Colonic mucosa (tissue), 4 donors: ENCODE results near the gene DCST1. TPM values are rescaled to one million over a fixed set of nuclear protein-coding genes. Genes with fewer than 3 reads are reported as not detected.

ENCODE experiments used
- DNase-seq: peaks from one replicate; pipeline ENCODE4 v3.0.0-alpha.2; 2020
- H3K27ac ChIP-seq: fragments of 200-600 bp; one replicate; pipeline ENCODE4 v1.8.0; 2021
- H3K27me3 ChIP-seq: fragments of 200-600 bp; one replicate; pipeline ENCODE4 v1.8.0; 2021
- H3K36me3 ChIP-seq: fragments of 200-600 bp; one replicate; pipeline ENCODE4 v1.8.0; 2021
- H3K4me1 ChIP-seq: fragments of 200-600 bp; one replicate; pipeline ENCODE4 v1.8.0; 2021; ENCODE audit warnings: mild to moderate bottlenecking
- H3K4me3 ChIP-seq: fragments of 200-600 bp; one replicate; pipeline ENCODE4 v1.8.0; 2021
- H3K9ac ChIP-seq, 2 donors: one replicate each; pipeline ENCODE4 v1.7.0; 2013; ENCODE audit warnings: control low read depth in 2 of 2, low read depth in 2 of 2, low read length in 2 of 2
- H3K9me3 ChIP-seq: fragments of 200-600 bp; one replicate; pipeline ENCODE4 v1.8.0; 2021
- intact Hi-C: fragments of 100-400 bp; cut with DNase I; formaldehyde crosslinking; loops from one replicate; pipeline ENCODE4 v1.14.1; 2022
- total RNA-seq, 2 donors: library from RNA; stranded (reverse); fragmentation: NEBNext Ultra II Directional in 1 of 2; extraction: Animal tissue kit (Norgen Biotek cat#: 25700) in 1 of 2; gene quantifications; one replicate each; pipeline ENCODE4 v1.2.1, GENCODE V29; 2021
- TF ChIP-seq, protein P1 (sequence below): fragments of 200-600 bp; IDR thresholded peaks from one replicate; pipeline ENCODE4 v1.8.0; 2022; ENCODE audit warnings: antibody characterized with exemption, mild to moderate bottlenecking
- donor health status: healthy.
- donor health status: DM: no; HTN: no; CAD: no.
- donor health status: DM: no; HTN: no; CAD: no.

The DCST1 gene
- total RNA-seq, 2 donors from 2014 or later, result not detected

DNA sequence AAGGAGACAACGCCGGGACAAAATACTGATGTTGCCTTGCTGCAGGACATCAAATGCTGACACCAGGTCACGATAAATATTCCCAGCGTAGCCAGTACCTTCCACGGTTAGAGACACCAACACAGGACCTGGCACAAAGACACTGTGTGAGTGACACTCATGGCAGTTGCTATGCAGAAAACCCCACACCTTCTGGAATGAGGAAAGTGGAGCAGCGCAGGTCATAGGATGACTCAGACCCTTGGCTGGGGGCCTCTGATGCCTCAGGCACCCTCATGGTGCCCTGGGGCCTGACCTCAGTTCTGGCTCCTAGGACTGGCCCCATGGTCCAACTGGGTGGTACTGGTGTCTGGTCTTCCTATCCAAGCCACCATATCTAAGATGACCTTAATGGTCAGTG is 7.0 kb upstream of the DCST1 start:
- DNase-seq, result no peak

DNA sequence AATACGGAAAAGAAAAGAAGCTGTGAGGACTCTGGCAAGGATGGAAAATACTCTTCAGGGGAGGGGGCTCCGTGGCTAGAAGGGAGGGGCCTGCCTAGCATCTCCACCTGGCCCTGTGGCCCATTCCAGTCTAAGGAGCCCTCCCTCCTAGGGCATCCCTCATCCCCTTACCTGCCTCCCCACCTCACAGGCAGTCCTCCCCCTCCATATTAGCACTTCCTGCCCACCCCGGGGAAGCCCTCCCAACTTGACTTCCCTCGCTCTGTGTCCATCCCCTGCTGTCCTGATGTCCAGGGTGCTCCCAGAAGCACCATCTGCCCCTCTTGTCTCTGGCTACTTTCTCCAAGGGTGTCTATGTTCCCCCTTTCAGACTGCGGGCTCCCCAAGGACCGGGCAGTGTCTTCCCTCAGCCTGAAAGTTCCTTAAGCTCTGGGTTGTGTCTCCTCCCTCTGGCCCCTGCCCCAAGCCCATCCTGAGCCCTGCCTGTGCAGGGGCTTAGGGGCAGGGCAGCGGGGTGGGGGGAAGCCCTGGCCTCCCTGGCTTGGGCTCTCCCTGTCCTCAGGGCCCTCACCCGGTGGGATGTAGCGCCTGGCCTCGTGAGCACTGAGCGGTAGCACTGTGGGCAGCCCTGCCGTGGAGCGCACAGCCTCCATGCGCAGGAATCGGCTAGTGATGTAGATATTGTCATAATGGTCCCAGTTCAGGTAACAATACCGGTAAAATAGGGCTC is 3.9 kb upstream of the DCST1 start:
- Histone ChIP-seq H3K27ac (no peak overlapping the region), H3K9me3 (no peaks in the 10 kb centered on the region), H3K9ac (no peak overlapping the region), H3K36me3 (no peaks in the 10 kb centered on the region), H3K4me3 (no peak overlapping the region), H3K27me3 (no peaks in the 10 kb centered on the region), H3K4me1 (no peaks in the 10 kb centered on the region)
- TF ChIP-seq, protein P1, sequence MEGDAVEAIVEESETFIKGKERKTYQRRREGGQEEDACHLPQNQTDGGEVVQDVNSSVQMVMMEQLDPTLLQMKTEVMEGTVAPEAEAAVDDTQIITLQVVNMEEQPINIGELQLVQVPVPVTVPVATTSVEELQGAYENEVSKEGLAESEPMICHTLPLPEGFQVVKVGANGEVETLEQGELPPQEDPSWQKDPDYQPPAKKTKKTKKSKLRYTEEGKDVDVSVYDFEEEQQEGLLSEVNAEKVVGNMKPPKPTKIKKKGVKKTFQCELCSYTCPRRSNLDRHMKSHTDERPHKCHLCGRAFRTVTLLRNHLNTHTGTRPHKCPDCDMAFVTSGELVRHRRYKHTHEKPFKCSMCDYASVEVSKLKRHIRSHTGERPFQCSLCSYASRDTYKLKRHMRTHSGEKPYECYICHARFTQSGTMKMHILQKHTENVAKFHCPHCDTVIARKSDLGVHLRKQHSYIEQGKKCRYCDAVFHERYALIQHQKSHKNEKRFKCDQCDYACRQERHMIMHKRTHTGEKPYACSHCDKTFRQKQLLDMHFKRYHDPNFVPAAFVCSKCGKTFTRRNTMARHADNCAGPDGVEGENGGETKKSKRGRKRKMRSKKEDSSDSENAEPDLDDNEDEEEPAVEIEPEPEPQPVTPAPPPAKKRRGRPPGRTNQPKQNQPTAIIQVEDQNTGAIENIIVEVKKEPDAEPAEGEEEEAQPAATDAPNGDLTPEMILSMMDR, result no peak
- no peak for DNase-seq
- intact Hi-C loops, result no loop called here

More for the DNA sequence above, 7.0 kb upstream of the DCST1 start:
- Histone ChIP-seq H3K36me3 (no peaks in the 10 kb centered on the region), H3K27ac (no peak overlapping the region), H3K27me3 (no peaks in the 10 kb centered on the region), H3K4me1 (no peaks in the 10 kb centered on the region), H3K4me3 (no peak overlapping the region), H3K9me3 (no peaks in the 10 kb centered on the region), H3K9ac (no peak overlapping the region)
- TF ChIP-seq, protein P1, result no peak
- intact Hi-C loops, result no loop called here

DNA sequence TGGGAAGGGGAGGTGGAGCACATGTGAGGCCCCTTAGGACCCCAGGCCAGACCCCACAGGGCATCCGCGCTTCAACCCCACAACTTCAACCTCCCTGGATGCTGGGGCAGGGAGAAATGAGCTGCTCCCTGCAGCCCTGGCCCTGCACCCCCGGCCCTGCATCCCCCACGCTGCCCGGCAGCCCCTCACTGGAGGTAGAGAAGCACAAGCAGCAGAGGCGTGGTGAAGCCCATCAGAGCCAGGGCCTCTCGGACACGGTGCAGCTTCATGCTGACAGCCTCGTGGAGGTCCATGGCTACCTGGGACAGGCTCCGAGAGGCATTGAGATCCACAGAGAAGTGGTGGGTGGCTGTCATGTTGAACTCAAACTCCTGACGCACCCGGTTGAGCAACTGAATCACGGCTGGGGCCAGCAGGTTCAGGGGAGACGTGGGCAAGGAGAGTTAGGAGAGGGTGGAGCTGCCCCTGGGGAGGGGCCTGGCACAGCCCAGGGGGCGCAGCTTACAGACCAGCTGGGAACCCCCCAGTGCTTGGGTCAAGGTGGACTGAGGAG is 3.3 kb upstream of the DCST1 start:
- Histone ChIP-seq H3K4me1 (no peaks in the 10 kb centered on the region), H3K4me3 (no peak overlapping the region), H3K27me3 (no peaks in the 10 kb centered on the region), H3K27ac (no peak overlapping the region), H3K36me3 (no peaks in the 10 kb centered on the region), H3K9me3 (no peaks in the 10 kb centered on the region), H3K9ac (no peak overlapping the region)
- intact Hi-C loops, result no loop called here
- no peak for DNase-seq
- TF ChIP-seq, protein P1, result no peak

DNA sequence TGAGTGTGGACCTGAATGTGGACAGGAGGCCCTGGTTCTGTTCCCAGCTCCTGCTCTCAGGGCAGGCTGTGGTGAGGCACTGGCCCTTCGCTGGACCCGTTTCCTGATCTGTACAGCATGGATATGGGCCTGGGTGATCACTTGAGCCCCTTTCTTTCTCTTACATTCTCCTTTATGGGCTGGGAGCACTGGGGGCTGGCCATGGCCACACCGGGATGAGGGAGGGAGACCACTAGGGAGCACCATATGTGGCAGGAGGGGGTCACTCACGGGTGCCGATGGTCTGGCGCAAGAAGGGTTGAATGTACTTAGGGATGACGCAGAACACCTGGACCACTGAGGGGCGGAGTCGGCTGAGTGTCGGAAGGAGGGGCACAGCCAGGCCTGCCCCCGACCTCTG is 2.7 kb upstream of the DCST1 start:
- intact Hi-C loops, result no loop called here
- Histone ChIP-seq H3K36me3 (no peaks in the 10 kb centered on the region), H3K9ac (no peak overlapping the region), H3K4me3 (no peak overlapping the region), H3K4me1 (no peaks in the 10 kb centered on the region), H3K27ac (no peak overlapping the region), H3K27me3 (no peaks in the 10 kb centered on the region), H3K9me3 (no peaks in the 10 kb centered on the region)
- DNase-seq, result no peak
- TF ChIP-seq, protein P1, result no peak

DNA sequence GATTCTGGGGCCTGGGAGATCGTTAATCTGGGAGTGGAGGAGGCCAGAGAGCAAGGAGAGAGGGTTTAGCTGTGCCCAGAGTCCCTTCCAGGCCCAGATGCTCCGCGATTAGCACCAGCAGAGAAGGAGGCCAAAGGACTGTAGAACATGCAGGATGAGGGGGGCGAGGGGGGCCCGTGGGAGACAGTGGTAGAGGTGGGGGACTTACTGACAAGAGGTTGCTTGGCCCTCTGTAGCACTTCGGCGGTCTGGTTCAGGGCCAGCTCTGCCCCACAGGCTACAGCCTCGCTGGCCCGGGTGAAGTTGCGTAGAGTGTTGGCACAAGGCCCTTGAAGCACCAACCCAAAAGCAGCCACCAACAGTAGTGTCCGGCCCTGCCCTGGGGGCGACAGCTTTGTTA is 738 bp upstream of the DCST1 start:
- TF ChIP-seq, protein P1, result no peak
- Histone ChIP-seq H3K36me3 (no peaks in the 10 kb centered on the region), H3K4me1 (no peaks in the 10 kb centered on the region), H3K27me3 (no peaks in the 10 kb centered on the region), H3K27ac (no peak overlapping the region), H3K9me3 (no peaks in the 10 kb centered on the region), H3K9ac (no peak overlapping the region), H3K4me3 (no peak overlapping the region)
- DNase-seq, result no peak
- intact Hi-C loops, result no loop called here
